IMR-90 (cell line): Measurements from ENCODE around the gene ATF6B.

Experiments
- CTCF ChIP-seq: conservative IDR thresholded peaks from 2 replicates; pipeline ENCODE4 v1.5.1; 2012; ENCODE audit warnings: mild to moderate bottlenecking, low read depth, low read length, improper control_type of control experiment
- POLR2A ChIP-seq: IDR thresholded peaks from 2 replicates; pipeline ENCODE4 v1.6.1; 2012; ENCODE audit warnings: mild to moderate bottlenecking, low read depth, low read length
- USF2 ChIP-seq: fragments of 150-350 bp; IDR thresholded peaks from 2 replicates; pipeline ENCODE4 v1.6.1; 2017; ENCODE audit warnings: mild to moderate bottlenecking, antibody characterized with exemption, low read length, low read depth

GRCh38 chr6:32152769-32153563, 24.9 kb upstream of the ATF6B start:
- TF ChIP-seq USF2 = no peak
- TF ChIP-seq POLR2A = peak; percentile 3; the same call in 1 of the 2 replicates
- no peak for TF ChIP-seq CTCF
